GM18861 (cell line): ENCODE results near the gene MMP15.
"Not testable (repeated sequence)": the region's sequence is repeated elsewhere in the genome, so short reads cannot be mapped to it uniquely, and the experiment has no call there.

Source experiments
- ATAC-seq: cut with Tn5 transposase; IDR thresholded peaks from one replicate; pipeline ENCODE4 v1.9.1; 2021; ENCODE audit not compliant: unreplicated experiment

MMP15 gene

DNA sequence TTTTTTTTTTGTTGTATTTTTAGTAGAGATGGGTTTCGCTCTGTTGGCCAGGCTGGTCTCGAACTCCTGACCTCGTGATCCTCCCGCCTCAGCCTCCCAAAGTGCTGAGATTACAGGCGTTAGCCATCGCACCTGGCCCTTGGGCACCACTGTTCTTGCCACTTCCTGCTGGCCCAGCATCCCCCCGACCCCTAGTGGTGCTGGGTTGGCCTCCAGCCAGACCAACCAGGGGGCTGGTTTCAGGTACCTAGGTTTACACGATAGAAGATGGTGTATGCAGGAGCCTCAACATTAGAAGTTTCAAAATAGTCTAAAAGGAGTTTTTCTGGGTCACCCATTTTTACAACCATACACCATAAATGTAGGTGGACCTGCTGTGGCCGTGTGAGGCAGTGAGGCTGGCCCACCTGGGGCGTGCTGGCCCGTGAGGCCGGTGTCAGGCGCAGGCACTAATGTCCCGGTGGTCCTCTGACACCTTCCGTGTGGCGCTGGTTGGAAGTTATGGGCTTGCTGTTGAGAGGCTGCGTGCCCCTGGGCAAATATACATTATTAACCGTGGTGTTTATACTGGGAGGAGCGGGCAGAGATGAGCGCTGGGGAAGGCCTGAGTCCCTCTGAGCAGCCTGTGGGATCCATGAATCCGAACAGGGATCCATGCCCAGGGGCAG is 60.2 kb downstream of the MMP15 start:
- no peak for ATAC-seq

DNA sequence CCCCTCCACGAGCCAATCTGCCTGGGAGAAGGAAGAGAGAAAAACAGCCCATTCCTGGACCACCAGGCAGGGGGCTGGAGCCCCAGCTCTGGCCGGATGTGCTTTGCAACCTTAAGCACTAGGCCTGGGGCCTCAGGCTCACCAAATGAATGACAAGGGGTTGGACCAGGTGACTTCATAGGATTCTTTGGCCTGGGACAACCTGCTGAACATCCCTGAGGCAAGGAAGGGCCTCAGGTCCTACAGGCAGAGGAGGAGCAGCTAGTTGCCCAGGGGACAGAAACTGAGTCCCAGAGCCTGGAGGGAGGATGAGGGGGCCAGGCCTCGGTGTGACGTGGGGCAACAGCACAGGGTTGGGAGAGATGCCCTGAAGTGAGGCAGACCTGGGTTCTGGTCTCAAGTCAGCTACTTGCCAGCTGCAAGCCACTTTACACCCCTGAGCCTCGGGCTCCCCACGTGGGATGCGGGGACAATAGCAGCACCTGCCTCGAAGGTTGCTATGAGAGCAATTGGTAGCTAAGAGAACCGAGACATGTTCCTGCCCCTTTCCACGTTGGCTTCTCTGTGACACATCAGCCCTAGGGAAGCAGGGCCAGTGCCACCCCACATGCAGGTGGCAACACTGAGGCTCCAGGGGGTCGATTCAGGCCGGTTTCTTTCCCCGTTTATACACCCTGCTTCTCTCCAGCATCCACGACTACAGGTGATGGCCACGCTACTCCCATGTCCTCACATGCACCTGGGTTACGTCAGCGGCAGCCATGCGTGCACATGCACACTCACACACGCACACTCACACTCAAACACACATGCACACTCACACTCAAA is 61.0 kb downstream of the MMP15 start:
- no peak for ATAC-seq

DNA sequence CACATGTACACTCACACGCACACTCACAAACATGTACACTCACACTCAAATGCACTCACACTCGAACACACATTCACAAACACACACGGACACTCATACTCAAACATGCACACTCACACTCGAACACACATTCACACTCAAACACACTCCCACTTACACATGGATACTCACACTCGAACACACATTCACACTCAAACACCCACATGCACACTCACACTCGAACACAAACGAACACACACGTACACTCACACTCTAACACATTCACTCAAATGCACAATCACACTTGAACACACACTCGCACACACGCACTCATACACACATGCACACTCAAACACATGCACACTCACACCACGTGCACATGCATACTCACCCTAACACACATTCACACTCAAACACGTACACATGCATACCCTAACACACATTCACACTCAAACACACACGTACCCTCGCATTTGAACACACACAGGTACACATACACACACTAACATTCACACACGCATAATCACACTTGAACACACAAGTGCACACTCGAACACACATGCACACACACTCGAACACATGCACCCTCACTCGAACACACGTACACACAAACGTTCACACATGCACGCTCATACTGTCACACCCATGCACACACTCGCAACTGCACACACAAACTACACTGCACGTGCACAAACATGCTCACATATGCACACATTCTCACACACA is 61.8 kb downstream of the MMP15 start:
- no peak for ATAC-seq

DNA sequence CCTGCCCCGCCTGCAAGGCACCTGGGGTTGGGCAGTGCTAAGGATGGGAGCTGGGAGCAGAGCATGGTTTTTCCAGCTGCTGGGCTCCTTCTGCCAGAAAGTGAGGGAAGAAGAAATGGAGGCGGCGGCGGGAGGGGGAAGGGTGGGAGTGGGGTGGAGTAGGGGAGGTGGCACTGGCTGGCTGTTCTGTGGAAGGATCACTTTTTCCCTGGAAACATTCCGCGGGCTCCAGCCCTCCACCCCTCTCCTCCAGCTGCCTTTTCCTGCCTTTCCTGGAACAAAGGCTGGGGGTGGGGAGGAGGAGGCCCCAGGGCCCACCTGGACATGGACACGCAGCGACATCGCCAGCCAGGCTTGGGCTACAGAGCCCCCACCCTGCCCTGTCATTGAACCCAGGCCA is 62.5 kb downstream of the MMP15 start:
- no peak for ATAC-seq

DNA sequence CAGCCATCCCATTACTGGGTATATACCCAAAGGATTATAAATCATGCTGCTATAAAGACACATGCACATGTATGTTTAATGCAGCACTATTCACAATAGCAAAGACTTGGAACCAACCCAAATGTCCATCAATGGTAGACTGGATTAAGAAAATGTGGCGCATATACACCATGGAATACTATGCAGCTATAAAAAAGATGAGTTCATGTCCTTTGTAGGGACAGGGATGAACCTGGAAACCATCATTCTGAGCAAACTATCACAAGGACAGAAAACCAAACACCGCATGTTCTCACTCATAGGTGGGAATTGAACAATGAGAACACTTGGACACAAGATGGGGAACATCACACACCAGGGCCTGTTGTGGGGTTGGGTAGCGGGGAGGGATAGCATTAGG is 64.8 kb downstream of the MMP15 start:
- ATAC-seq = not testable (repeated sequence)

DNA sequence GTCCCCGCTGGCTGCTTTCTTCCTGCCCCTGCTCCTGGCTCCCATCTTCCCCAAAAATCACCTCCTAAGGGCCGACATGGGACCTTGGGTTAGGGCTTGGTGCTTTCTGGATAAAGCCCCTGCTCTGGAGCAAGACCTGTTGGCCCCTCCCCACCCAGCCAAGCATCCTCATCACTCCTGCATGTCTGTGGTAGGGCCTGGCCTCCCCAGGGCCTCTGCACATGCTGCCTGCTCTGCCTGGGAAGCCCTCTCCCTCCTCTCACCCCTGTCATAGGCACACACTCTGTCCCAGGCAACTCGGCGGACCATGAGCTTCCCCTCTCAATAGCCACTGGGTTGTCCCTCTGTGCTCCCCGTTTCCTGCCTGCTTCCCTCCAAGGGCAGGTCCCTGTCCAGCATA is 68.5 kb downstream of the MMP15 start:
- no peak for ATAC-seq

DNA sequence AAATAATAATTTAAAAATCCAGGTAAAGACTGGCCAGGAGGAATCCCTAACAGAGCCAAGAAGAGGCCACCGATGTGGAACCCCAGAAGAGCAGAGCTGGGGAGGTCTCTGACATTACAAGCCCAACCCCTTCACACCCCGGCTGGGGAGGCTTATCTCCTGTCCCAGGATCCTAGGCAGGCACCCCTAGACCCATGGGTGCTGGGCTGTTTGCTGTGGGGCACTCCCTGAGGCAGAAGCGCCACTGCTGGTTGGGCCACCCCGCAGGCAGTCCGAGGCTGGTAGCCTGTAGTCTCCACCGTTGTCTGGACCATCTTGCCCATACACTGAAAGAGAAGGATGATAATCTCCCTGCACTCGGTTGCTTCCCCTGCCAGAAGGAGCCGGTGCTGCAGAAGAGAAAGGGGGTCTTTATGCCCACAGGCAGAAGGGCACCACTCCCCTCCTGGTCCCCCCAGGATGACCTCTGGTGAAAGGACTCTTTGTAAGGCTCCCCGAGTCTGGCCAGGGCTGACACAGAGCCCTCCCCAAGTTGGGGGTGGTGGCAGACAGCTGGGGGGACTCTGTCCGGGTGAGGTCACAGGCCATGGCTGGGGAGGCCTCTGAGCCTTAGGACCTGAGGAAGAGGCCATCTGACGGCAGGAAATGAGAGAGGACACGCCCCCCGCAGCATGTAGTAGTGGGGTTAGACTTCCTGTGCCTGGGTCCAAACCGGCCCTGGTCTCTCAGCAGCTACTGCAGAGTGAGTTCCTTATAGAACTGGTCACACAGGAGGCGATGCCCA is 69.4 kb downstream of the MMP15 start:
- ATAC-seq = no peak

DNA sequence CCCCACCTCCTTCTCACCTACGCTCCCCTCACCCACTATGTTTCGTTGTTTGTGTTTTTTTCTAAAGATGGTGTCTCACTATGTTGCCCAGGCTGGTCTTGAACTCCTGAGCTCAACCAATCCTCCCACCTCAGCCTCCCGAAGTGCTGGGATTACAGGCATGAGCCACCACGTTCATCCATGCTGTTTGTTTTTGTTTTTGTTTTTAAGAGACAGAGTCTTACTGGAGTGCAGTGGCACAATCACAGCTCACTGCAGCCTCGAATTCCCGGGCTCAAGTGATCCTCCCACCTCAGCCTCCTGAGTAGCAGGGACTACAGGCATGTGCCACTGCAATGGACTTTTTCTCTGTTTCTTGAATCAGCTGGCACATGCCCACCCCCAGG is 70.0 kb downstream of the MMP15 start:
- not testable (repeated sequence) for ATAC-seq

DNA sequence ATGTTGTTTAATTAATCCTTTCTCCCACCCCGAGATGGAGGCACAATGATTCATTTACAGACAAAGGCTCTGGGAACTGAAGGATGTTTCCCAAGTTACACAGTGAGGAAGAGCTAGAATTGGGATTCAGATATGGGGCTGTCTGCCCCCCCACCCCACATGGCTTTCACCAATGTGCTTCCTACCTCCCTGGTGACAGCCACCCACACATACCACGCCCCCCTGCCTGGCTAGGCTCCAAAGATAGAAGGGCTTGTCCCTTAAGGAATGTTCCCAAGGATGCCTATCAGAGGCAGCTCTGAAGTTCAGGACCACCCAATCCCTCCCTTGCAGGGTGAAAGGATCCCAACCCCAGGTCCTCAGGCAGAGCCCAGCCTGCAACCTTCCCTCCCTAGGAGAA is 70.7 kb downstream of the MMP15 start:
- no peak for ATAC-seq
